Skeletal muscle satellite cell (primary cell): ENCODE data around the gene FAM83C.

Experiments used
- H3K27me3 ChIP-seq: 2 replicates; pipeline ENCODE4 v1.7.0; 2013; ENCODE audit warnings: low read length; ENCODE audit not compliant: control insufficient read depth, insufficient read depth
- H3K36me3 ChIP-seq: 2 replicates; pipeline ENCODE4 v1.7.0; 2013; ENCODE audit warnings: mild to moderate bottlenecking, control low read depth, low read length; ENCODE audit not compliant: insufficient read depth
- H3K4me1 ChIP-seq: 2 replicates; pipeline ENCODE4 v1.7.0; 2013; ENCODE audit warnings: low read length; ENCODE audit not compliant: control insufficient read depth, insufficient read depth
- H3K4me2 ChIP-seq: 2 replicates; pipeline ENCODE4 v1.7.0; 2013; ENCODE audit warnings: mild to moderate bottlenecking, low read length
- H3K4me3 ChIP-seq: 2 replicates; pipeline ENCODE4 v1.7.0; 2013; ENCODE audit warnings: low read length
- H3K9ac ChIP-seq: 2 replicates; pipeline ENCODE4 v1.7.0; 2013; ENCODE audit warnings: mild to moderate bottlenecking, low read depth, low read length, moderate library complexity
- H3K9me3 ChIP-seq: replicated peaks from 2 replicates; pipeline ENCODE4 v1.7.0; 2013; ENCODE audit warnings: mild to moderate bottlenecking, control low read depth, low read length

FAM83C gene

GRCh38 chr20:35235881-35236280, 56.3 kb downstream of the FAM83C start:
- Histone ChIP-seq H3K4me1 (peaks cover 4% of the 10 kb centered on the region), H3K9ac (no peak overlapping the region), H3K9me3 (no peaks in the 10 kb centered on the region), H3K4me2 (no peak overlapping the region), H3K27me3 (peaks cover 9% of the 10 kb centered on the region), H3K36me3 (no peaks in the 10 kb centered on the region), H3K4me3 (no peak overlapping the region)
